Loucy (cell line): ENCODE data around the gene GALNT12.

Experiments used
- EZH2phosphoT487 ChIP-seq: fragments of 200-600 bp; IDR thresholded peaks from 2 replicates; pipeline ENCODE4 v1.6.1; 2018; ENCODE audit warnings: antibody characterized with exemption, mild to moderate bottlenecking, moderate library complexity, borderline replicate concordance
- TF ChIP-seq, protein P1 (sequence below): fragments of 200-600 bp; sonication (generic); conservative IDR thresholded peaks from 2 replicates; pipeline ENCODE4 v1.5.1; 2014; ENCODE audit warnings: mild to moderate bottlenecking, antibody characterized with exemption, low read length

DNA sequence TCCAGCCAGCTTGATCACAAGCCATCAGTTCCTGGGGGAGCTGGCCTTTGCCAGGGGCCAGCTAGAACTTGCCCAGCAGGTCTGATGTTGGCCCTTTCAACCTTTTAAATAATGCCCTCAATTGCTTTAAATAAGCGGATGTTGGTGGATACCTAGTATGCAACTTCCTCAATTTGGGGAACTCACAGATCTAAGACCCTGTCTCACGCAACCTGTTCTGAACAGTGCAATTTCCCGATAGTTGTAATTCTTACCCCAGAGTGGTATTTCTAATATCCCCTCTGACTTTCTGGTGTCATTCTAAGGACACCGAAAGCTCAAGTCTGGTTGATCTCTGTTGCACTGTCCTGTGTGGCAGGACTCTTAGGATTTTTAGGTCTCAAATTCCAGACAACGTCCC is 23.1 kb downstream of the GALNT12 start:
- TF ChIP-seq, protein P1, sequence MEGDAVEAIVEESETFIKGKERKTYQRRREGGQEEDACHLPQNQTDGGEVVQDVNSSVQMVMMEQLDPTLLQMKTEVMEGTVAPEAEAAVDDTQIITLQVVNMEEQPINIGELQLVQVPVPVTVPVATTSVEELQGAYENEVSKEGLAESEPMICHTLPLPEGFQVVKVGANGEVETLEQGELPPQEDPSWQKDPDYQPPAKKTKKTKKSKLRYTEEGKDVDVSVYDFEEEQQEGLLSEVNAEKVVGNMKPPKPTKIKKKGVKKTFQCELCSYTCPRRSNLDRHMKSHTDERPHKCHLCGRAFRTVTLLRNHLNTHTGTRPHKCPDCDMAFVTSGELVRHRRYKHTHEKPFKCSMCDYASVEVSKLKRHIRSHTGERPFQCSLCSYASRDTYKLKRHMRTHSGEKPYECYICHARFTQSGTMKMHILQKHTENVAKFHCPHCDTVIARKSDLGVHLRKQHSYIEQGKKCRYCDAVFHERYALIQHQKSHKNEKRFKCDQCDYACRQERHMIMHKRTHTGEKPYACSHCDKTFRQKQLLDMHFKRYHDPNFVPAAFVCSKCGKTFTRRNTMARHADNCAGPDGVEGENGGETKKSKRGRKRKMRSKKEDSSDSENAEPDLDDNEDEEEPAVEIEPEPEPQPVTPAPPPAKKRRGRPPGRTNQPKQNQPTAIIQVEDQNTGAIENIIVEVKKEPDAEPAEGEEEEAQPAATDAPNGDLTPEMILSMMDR: no peak
- TF ChIP-seq EZH2phosphoT487: no peak
